ENCODE measurements around the gene SSX3.
A peak's percentile ranks its signal among the peaks of the same experiment; 100 is the strongest.
"Not testable (repeated sequence)": the region's sequence is repeated elsewhere in the genome, so short reads cannot be mapped to it uniquely, and the experiment has no call there.

SSX3 gene

GRCh38 chrX:48356315-48357094 is at the start of gene SSX3:
SSX3 (minus strand) TSS chrX:48356703; CDS start chrX:48355249, 1,454 bp downstream.
- ATAC-seq: not testable (repeated sequence)

GRCh38 chrX:48397825-48398224 is 41.3 kb upstream of the SSX3 start:
- not testable (repeated sequence) for ATAC-seq

- ATAC-seq: not testable (repeated sequence)
These were observed 40.4 kb upstream of the SSX3 start for GRCh38 chrX:48396931-48397330.

- not testable (repeated sequence) for ATAC-seq
These were observed 26.7 kb upstream of the SSX3 start, which contains the start of gene SSX4 for GRCh38 chrX:48383239-48383638. SSX4 (plus strand) TSS chrX:48383539; CDS start chrX:48384054, 515 bp downstream.

GRCh38 chrX:48370408-48370807 is 13.9 kb upstream of the SSX3 start:
- ATAC-seq: not testable (repeated sequence)

- peak; percentile 98 to 99 for ATAC-seq
These were observed 11.4 kb upstream of the SSX3 start for GRCh38 chrX:48367717-48368408.

GRCh38 chrX:48359281-48359680 is 2.8 kb upstream of the SSX3 start:
- not testable (repeated sequence) for ATAC-seq

GRCh38 chrX:48357681-48358080 is 1.2 kb upstream of the SSX3 start:
- no peak for ATAC-seq

- not testable (repeated sequence) for ATAC-seq
These were observed 10.4 kb downstream of the SSX3 start for GRCh38 chrX:48346059-48346458.

GRCh38 chrX:48313996-48314395 is 42.5 kb downstream of the SSX3 start:
- ATAC-seq: not testable (repeated sequence)

GRCh38 chrX:48306175-48306574 is 50.3 kb downstream of the SSX3 start:
- ATAC-seq: no peak
